Epithelial cell of proximal tubule (primary cell): ENCODE data around the gene NLGN4X. TPM values are rescaled to one million over a fixed set of nuclear protein-coding genes. Genes with fewer than 3 reads are reported as not detected.
A peak's percentile ranks its signal among the peaks of the same experiment; 100 is the strongest.

Source experiments
- DNase-seq: peaks from one replicate; pipeline ENCODE4 v3.0.0-alpha.2; 2011; ENCODE audit warnings: low read depth
- H3K4me3 ChIP-seq: 2 replicates; pipeline ENCODE4 v1.5.1; 2011; ENCODE audit warnings: low read depth, mild to moderate bottlenecking, low read length
- total RNA-seq: library from RNA; depleted of rRNA; stranded (reverse); fragments of >200 nt; gene quantifications from 2 replicates; pipeline ENCODE4 v1.2.3, GENCODE V29; 2015
- TF ChIP-seq, protein P1 (sequence below): conservative IDR thresholded peaks from 2 replicates; pipeline ENCODE4 v1.5.1; 2012; ENCODE audit warnings: low read depth, mild to moderate bottlenecking, low read length

Gene NLGN4X
- total RNA-seq, 1 donor from 2014 or later, result 0.69 TPM

DNA sequence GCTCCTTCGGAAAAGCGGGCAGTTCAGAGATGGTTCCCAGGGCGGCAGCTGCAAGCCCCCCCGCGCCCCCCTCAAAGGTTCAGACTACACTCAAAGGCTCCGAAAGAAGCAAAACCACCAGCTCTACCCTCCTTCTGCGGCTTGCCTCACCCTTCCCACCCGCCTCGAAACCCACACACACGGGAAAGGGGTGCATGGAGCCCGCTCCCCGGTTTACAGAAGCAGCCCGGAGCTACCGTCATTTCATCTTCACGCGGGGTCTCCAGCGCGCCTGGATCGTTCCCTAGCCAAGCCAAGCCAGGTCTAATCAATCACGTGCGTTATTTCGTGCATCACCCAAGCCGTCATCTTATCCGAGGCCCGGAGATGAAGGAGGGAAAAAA lies 1.2 kb downstream of the NLGN4X start:
- no peak overlapping the region for H3K4me3 ChIP-seq

DNA sequence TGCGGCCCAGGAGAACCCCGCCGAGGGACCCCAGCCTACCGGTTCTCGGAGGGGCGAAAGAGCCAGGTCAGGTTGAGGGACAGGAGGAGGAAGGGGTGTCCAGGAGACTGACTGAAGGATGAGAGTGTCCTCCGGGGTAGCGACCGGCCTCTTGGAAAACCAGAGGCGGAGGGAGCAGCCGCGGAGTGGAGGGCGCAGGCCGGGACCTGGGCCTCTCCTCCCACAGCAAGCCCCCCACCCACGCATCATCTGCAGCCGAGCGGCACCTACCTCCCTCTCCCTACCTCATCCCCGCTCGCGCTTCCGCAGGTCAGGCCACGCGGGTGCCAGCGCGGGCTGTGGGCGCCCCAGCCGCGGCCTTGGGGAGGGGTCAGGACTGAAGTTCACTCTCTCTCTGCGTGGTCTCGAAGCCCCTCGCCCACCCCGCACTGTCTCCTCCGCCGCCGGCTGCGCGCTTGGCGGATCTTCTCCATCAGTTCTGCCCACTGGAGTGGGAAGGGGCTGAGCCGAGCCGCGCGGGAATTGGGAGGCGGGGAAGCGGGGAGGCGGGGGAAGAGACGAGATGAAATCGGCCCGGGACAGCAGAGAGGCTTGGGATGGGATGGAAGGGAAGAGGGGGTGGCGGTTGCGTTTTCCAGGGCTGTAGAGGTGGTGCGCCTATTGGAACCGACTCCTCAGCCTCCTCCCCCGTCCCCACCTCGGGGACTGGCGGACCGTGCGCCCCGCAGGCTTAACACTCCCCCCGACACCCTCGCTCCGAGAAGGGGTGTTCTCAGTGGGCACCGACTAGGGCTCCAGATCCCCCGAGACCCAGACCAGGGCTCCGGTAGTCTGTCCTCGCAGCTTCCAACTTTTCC lies 1.8 kb downstream of the NLGN4X start:
- DNase-seq, result no peak
- TF ChIP-seq, protein P1, sequence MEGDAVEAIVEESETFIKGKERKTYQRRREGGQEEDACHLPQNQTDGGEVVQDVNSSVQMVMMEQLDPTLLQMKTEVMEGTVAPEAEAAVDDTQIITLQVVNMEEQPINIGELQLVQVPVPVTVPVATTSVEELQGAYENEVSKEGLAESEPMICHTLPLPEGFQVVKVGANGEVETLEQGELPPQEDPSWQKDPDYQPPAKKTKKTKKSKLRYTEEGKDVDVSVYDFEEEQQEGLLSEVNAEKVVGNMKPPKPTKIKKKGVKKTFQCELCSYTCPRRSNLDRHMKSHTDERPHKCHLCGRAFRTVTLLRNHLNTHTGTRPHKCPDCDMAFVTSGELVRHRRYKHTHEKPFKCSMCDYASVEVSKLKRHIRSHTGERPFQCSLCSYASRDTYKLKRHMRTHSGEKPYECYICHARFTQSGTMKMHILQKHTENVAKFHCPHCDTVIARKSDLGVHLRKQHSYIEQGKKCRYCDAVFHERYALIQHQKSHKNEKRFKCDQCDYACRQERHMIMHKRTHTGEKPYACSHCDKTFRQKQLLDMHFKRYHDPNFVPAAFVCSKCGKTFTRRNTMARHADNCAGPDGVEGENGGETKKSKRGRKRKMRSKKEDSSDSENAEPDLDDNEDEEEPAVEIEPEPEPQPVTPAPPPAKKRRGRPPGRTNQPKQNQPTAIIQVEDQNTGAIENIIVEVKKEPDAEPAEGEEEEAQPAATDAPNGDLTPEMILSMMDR, result no peak
- peak overlapping the region; percentile 52 for H3K4me3 ChIP-seq

More for the DNA sequence above, 1.2 kb downstream of the NLGN4X start:
- DNase-seq, result no peak
- TF ChIP-seq, protein P1, result no peak

DNA sequence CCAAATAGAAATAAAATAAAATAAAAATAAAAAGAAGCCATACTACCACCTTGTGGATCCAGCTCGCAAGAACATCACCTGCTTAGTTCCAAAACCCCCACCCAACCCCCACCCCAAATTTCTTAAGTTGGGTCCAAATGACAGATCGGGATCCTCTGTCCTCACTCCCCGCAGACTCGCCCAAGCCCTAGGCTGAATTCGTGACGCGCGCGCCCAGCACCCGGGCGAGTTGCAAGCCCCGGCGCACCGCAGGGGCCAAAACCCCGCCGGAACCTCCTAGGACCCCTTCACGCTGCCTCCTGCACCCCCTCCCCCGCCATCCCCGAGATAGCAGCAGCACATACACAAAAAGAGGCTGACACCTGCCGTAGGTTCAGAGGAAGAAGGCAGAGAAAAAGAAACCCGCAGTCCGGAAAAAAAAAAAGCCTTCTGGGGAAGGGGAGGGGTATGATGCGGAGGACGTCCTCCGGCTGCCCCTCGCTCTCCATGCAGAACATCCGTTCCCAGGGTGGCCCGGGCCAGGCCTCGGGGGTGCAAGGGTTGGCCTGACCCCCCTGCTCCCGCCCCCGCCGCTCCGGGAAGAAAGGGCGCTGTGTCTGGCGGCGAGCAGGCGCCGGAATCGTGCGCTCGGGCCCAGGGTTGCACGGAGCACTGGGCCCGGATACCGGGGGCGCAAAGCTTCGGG lies 2.6 kb downstream of the NLGN4X start:
- no peak for DNase-seq
- TF ChIP-seq, protein P1, result no peak
- peak overlapping the region; percentile 52 for H3K4me3 ChIP-seq

DNA sequence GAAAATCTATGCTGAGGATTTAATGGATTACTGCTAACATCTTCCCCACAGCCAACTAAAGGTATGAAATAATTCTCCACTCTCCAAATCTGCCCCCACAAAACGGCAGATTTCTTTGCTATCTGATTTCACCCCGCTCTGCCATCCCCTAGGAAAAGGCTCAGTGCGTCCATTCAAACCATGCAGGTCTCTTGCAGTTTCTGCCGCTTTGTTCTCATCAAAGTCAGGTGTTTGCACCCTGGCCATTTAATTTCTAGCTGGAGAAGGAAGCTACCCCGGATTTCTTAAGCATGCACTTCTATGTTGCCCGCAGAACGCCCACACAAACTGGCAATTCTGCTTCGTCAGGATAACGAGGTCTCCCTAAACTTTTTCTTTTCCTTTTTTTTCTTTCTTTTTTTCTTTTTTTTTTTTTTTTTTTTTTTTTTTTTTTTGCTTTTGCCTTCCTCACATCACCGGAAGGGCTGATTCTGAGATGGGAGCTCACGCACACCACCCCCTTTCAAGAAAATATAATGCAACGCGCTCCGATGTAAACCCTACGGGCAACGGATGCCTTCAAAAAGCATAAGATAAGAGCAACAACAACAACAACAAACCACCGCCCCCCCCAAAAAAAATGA lies 3.3 kb downstream of the NLGN4X start:
- TF ChIP-seq, protein P1, result no peak
- no peak for DNase-seq

DNA sequence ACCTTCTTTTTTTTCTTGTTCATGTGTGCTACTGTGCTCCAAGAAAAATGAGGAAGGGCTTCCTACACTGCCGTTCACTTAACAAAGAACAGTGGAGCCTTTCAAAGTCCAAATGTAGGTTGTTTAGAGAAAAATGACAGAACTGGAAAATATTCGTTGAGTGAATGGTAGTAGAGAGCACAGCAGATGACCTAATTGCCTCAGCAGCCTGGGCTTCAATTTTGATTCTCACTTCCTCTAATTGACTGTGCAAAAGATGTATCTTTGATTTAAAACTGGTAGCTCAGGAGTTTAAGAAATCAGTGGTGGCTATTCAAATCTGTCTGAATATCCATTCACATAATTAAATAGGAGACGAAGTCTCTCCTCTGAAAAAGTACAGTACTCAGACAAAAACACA lies 5.2 kb downstream of the NLGN4X start:
- DNase-seq, result no peak
- TF ChIP-seq, protein P1, result no peak
- no peak overlapping the region for H3K4me3 ChIP-seq

More for the DNA sequence above, 3.3 kb downstream of the NLGN4X start:
- peak overlapping the region; percentile 52 for H3K4me3 ChIP-seq

DNA sequence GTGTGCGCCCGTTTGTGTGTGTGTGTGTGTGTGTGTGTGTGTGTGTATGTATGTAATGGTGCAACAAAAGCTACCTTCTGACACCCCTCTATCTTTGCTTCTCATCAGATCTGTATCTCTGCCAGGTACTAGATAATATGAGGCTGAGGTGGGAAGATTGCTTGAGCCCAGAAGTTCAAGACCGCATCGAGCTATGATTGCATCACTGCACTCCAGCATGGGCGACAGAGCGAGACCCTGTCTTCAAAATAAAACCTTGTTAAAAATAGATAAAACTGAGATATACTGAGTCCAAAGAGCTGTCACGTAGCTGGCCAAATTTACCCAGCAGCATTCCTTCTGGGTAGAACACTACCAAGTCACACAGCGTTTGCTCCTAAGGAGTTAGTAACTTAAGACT lies 18.4 kb downstream of the NLGN4X start:
- DNase-seq, result no peak
- H3K4me3 ChIP-seq, result no peak overlapping the region
- TF ChIP-seq, protein P1, result no peak
